Right lobe of liver (tissue), 4 donors: Measurements from ENCODE around the gene OR52M1.

Experiments
- POLR2A ChIP-seq: fragments of 450-650 bp; IDR thresholded peaks from one replicate; pipeline ENCODE4 v1.6.1; 2017; ENCODE audit warnings: antibody characterized with exemption, mild to moderate bottlenecking
- TF ChIP-seq, protein P1 (sequence below), 4 donors: fragments of 200-600 bp in 3 of 4; fragments of 450-650 bp in 1 of 4; IDR thresholded peaks; one replicate each; pipeline versions ENCODE4 v1.5.1 to v1.8.0; 2016 to 2022; ENCODE audit warnings: antibody characterized with exemption in 4 of 4, mild to moderate bottlenecking in 2 of 4
- donor health status: DM: no; HTN: no; CAD: no.
- donor health status: DM: no; HTN: no; CAD: no.
- donor health status: DM: no; HTN: yes; CAD: no.

DNA sequence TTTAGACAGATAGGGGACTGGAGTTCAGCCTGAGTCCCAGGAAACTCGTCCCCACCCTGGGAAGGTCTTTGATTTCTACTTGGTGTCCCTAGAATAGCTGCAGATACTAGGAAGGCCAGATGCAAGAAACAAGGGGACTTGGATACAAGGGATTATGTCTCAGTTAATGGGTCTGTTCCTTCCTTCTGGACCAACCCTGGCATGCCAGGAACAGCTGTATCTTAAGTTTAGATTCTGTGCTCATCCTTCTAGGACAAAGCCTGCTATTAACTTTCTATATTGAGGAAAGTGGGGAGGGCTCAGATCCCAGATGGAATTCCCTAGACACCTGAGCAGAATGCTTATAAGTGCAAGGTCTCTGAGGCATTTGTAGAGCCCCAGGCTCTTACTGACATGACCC lies 3.9 kb upstream of the OR52M1 start:
- TF ChIP-seq, protein P1, sequence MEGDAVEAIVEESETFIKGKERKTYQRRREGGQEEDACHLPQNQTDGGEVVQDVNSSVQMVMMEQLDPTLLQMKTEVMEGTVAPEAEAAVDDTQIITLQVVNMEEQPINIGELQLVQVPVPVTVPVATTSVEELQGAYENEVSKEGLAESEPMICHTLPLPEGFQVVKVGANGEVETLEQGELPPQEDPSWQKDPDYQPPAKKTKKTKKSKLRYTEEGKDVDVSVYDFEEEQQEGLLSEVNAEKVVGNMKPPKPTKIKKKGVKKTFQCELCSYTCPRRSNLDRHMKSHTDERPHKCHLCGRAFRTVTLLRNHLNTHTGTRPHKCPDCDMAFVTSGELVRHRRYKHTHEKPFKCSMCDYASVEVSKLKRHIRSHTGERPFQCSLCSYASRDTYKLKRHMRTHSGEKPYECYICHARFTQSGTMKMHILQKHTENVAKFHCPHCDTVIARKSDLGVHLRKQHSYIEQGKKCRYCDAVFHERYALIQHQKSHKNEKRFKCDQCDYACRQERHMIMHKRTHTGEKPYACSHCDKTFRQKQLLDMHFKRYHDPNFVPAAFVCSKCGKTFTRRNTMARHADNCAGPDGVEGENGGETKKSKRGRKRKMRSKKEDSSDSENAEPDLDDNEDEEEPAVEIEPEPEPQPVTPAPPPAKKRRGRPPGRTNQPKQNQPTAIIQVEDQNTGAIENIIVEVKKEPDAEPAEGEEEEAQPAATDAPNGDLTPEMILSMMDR (IDR thresholded peaks at IDR 0.05) = no peak
- TF ChIP-seq POLR2A = no peak
